CD14-positive monocyte (primary cell): ENCODE data around the gene TSHZ1. TPM values are rescaled to one million over a fixed set of nuclear protein-coding genes. Genes with fewer than 3 reads are reported as not detected.

ENCODE experiments used
- DNase-seq, 3 donors: peaks; one replicate each; pipeline ENCODE4 v3.0.0-alpha.2; 2011 to 2022
- H2AFZ ChIP-seq: 2 replicates; pipeline ENCODE4 v1.6.0; 2012; ENCODE audit warnings: mild to moderate bottlenecking, low read depth, low read length, inconsistent platforms; ENCODE audit not compliant: insufficient read depth, poor library complexity, severe bottlenecking
- H3K27ac ChIP-seq, 2 donors: 1 replicate in 1 of 2; 2 replicates in 1 of 2; pipeline ENCODE4 v1.5.1; 2012 to 2013; ENCODE audit warnings: low read length in 2 of 2, control low read depth in 1 of 2, inconsistent platforms in 1 of 2, low read depth in 1 of 2, mild to moderate bottlenecking in 1 of 2
- H3K27me3 ChIP-seq, 2 donors: one replicate each; pipeline versions ENCODE4 v1.6.0 to v1.6.1; 2011 to 2013; ENCODE audit warnings: low read length in 2 of 2; ENCODE audit not compliant: control insufficient read depth in 2 of 2, insufficient read depth in 2 of 2
- H3K36me3 ChIP-seq, 2 donors: replicated peaks in 1 of 2; 1 replicate in 1 of 2; 2 replicates in 1 of 2; pipeline versions ENCODE4 v1.5.1 to v1.6.1; 2012 to 2013; ENCODE audit warnings: low read length in 2 of 2, control low read depth in 1 of 2, inconsistent platforms in 1 of 2, mild to moderate bottlenecking in 1 of 2; ENCODE audit not compliant: insufficient read depth in 2 of 2, control insufficient read depth in 1 of 2
- H3K4me1 ChIP-seq, 2 donors: 1 replicate in 1 of 2; 2 replicates in 1 of 2; pipeline versions ENCODE4 v1.5.1 to v1.6.1; 2012 to 2013; ENCODE audit warnings: low read length in 2 of 2, control low read depth in 1 of 2, inconsistent platforms in 1 of 2, mild to moderate bottlenecking in 1 of 2, moderate library complexity in 1 of 2; ENCODE audit not compliant: insufficient read depth in 2 of 2, control insufficient read depth in 1 of 2
- H3K4me2 ChIP-seq: replicated peaks from 2 replicates; pipeline ENCODE3; 2012; ENCODE audit warnings: low read length, moderate library complexity, mild to moderate bottlenecking; ENCODE audit not compliant: poor library complexity, severe bottlenecking; ENCODE audit errors: extremely low read depth
- H3K4me3 ChIP-seq, 3 experiments: fragments of 200-600 bp in 1 of 3; sonication (generic) in 1 of 3; replicated peaks in 1 of 3; 1 replicate in 2 of 3; 2 replicates in 1 of 3; pipeline ENCODE4 v1.5.1; 2011 to 2013; ENCODE audit warnings: low read length in 3 of 3, mild to moderate bottlenecking in 3 of 3, control low read depth in 2 of 3, low read depth in 2 of 3, inconsistent platforms in 1 of 3, moderate library complexity in 1 of 3
- H3K79me2 ChIP-seq: 2 replicates; pipeline ENCODE4 v1.6.0; 2012; ENCODE audit warnings: mild to moderate bottlenecking, control low read depth, inconsistent platforms, low read length, moderate library complexity; ENCODE audit not compliant: insufficient read depth
- H3K9ac ChIP-seq: 2 replicates; pipeline ENCODE4 v1.6.0; 2017; ENCODE audit warnings: low read length, mild to moderate bottlenecking; ENCODE audit not compliant: insufficient read depth, poor library complexity, severe bottlenecking
- H3K9me3 ChIP-seq, 2 donors: replicated peaks in 1 of 2; 1 replicate in 1 of 2; 2 replicates in 1 of 2; pipeline versions ENCODE4 v1.5.1 to v1.6.1; 2012 to 2013; ENCODE audit warnings: low read length in 2 of 2, control low read depth in 1 of 2; ENCODE audit not compliant: control insufficient read depth in 1 of 2, insufficient read depth in 1 of 2
- H4K20me1 ChIP-seq: 2 replicates; pipeline ENCODE4 v1.6.0; 2012; ENCODE audit warnings: mild to moderate bottlenecking, low read length, control low read depth, moderate library complexity; ENCODE audit not compliant: insufficient read depth
- H3K27ac Mint-ChIP-seq, 7 donors: one replicate each; pipeline ENCODE4 v1.8.0; 2020; ENCODE audit warnings: mild to moderate bottlenecking in 7 of 7, mixed read lengths in 7 of 7, moderate library complexity in 6 of 7, inconsistent platforms in 2 of 7
- H3K27me3 Mint-ChIP-seq, 3 donors: one replicate each; pipeline ENCODE4 v1.8.0; 2021 to 2022; ENCODE audit warnings: low read depth in 3 of 3, mild to moderate bottlenecking in 3 of 3, mixed read lengths in 3 of 3, moderate library complexity in 3 of 3, inconsistent platforms in 1 of 3
- H3K36me3 Mint-ChIP-seq, 2 donors: one replicate each; pipeline ENCODE4 v1.8.0; 2020; ENCODE audit warnings: mixed read lengths in 2 of 2, inconsistent platforms in 1 of 2, mild to moderate bottlenecking in 1 of 2
- H3K4me1 Mint-ChIP-seq: one replicate; pipeline ENCODE4 v1.8.0; 2020; ENCODE audit warnings: mild to moderate bottlenecking, mixed read lengths
- H3K4me3 Mint-ChIP-seq, 2 donors: one replicate each; pipeline ENCODE4 v1.8.0; 2020; ENCODE audit warnings: mild to moderate bottlenecking in 2 of 2, mixed read lengths in 2 of 2, moderate library complexity in 1 of 2
- H3K9me3 Mint-ChIP-seq, 7 donors: one replicate each; pipeline ENCODE4 v1.8.0; 2020 to 2022; ENCODE audit warnings: mixed read lengths in 7 of 7, mild to moderate bottlenecking in 6 of 7, moderate library complexity in 6 of 7, inconsistent platforms in 2 of 7
- CTCF ChIP-seq: fragments of 200-600 bp; IDR thresholded peaks from one replicate; pipeline ENCODE4 v1.8.0; 2022; ENCODE audit warnings: antibody characterized with exemption, mild to moderate bottlenecking
- WGBS: methylation state at CpG from one replicate; pipeline ENCODE4 v1.1.5; 2013; ENCODE audit warnings: missing lambda C conversion rate; ENCODE audit not compliant: insufficient coverage; 5-methylcytosine and 5-hydroxymethylcytosine counted together
- intact Hi-C, 2 donors: fragments of 100-400 bp; cut with micrococcal nuclease; formaldehyde crosslinking; loops; one replicate each; pipeline versions ENCODE4 v1.15.0 to v1.15.1; 2023
- polyA plus RNA-seq, 3 donors: library from polyadenylated mRNA; depleted of rRNA in 1 of 3; unstranded in 2 of 3; stranded (reverse) in 1 of 3; fragments of 300-500 nt in 2 of 3; fragments of >200 nt in 1 of 3; fragmentation: Illumina TruSeq in 2 of 3; gene quantifications; 1 replicate in 2 of 3; 2 replicates in 1 of 3; pipeline ENCODE4 v1.2.3, GENCODE V29; 2012 to 2021

The TSHZ1 gene
- polyA plus RNA-seq, 3 donors = 0.76 to 3.3 (median 1.4) TPM

GRCh38 chr18:75223687-75224347, 13.2 kb downstream of the TSHZ1 start:
- no peak overlapping the region for H3K4me3 ChIP-seq
- Mint-ChIP-seq H3K36me3 (peaks cover 11 to 19% of the 10 kb centered on the region in 2 donors), H3K4me1 (peaks cover 42% of the 10 kb centered on the region), H3K27me3 (peaks cover 3 to 7% (median 5%) of the 10 kb centered on the region in 3 donors), H3K27ac (no peak overlapping the region), H3K9me3 (no peaks in the 10 kb centered on the region), H3K4me3 (no peak overlapping the region)
- no peak overlapping the region for H3K27ac ChIP-seq
- no peaks in the 10 kb centered on the region for H3K27me3 ChIP-seq
- peak in 1 of 3 donors; percentile 28 for DNase-seq
- H3K4me2 ChIP-seq = no peak overlapping the region
- intact Hi-C loops = no loop called here
- TF ChIP-seq CTCF = no peak
- H3K36me3 ChIP-seq = no peaks in the 10 kb centered on the region
- no peak overlapping the region for H3K9ac ChIP-seq
- peaks cover 70% of the 10 kb centered on the region for H4K20me1 ChIP-seq
- no peaks in the 10 kb centered on the region for H3K9me3 ChIP-seq
- 0% methylated on average over 1 of the region's 9 CpGs for WGBS
- peaks cover 65% of the 10 kb centered on the region for H3K79me2 ChIP-seq
- peaks cover 11 to 28% of the 10 kb centered on the region in 2 donors for H3K4me1 ChIP-seq
- no peak overlapping the region for H2AFZ ChIP-seq

GRCh38 chr18:75226286-75226955, 15.8 kb downstream of the TSHZ1 start:
- no peaks in the 10 kb centered on the region for H3K36me3 ChIP-seq
- H3K27me3 ChIP-seq = no peaks in the 10 kb centered on the region
- Mint-ChIP-seq H3K27me3 (peaks cover 3 to 7% (median 3%) of the 10 kb centered on the region in 3 donors), H3K27ac (peak overlapping the region in 1 of 7 donors; percentile 30), H3K4me3 (no peak overlapping the region), H3K36me3 (peaks cover 14 to 18% of the 10 kb centered on the region in 2 donors), H3K9me3 (no peaks in the 10 kb centered on the region), H3K4me1 (peaks cover 53% of the 10 kb centered on the region)
- 20% methylated on average over 6 of the region's 11 CpGs for WGBS
- no peak overlapping the region for H3K4me3 ChIP-seq
- no peak overlapping the region for H3K27ac ChIP-seq
- TF ChIP-seq CTCF = no peak
- H3K4me2 ChIP-seq = no peak overlapping the region
- peaks cover 44% of the 10 kb centered on the region for H3K79me2 ChIP-seq
- H3K9ac ChIP-seq = no peak overlapping the region
- H3K4me1 ChIP-seq = peaks cover 16 to 39% of the 10 kb centered on the region in 2 donors
- DNase-seq = no peak
- no peaks in the 10 kb centered on the region for H3K9me3 ChIP-seq
- intact Hi-C loops = no loop called here
- peaks cover 85% of the 10 kb centered on the region for H4K20me1 ChIP-seq
- H2AFZ ChIP-seq = no peak overlapping the region
